ENCODE data around the gene MLLT10. TPM values are rescaled to one million over a fixed set of nuclear protein-coding genes. Genes with fewer than 3 reads are reported as not detected.

Gene MLLT10
- total RNA-seq, 1 donor from 2014 or later = 42.4 TPM

DNA sequence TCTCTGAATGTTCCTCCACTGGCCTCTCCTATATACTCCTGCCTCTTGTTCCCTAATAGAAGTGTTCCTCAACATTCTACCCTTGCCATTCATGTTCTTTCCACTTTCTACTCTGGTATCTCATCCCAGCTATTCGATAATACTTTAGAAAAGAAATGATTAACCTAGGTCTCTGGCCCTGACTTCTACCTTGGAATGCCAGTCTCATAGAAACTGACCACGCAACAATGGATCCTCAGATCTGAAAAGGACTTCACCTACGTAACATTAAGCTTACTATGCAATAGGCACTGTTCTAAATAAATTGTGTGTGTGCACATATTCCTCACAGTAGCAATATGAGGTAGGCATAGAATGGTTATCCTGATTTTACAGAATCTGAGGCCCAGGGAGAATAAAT, 235.0 kb downstream of the MLLT10 start:
- no peak for DNase-seq (ENCODE audit: low read depth in 2 of 2)

DNA sequence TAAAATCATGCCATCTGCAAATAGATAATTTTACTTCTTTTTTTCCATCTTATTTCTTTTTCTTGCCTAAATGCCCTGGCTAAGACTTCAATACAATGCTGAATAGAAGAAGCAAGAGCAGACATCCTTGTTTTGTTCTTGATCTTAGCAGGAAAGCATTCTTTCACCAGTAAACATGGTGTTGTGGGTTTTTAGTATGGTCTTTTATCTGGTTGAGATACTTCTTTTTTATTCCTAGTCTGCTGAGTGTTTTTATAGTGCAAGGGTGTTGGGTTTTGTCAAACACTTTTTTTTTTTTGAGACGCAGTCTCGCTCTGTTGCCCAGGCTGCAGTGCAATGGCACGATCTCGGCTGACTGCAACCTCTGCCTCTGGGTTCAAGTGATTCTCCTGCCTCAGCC, 237.2 kb downstream of the MLLT10 start:
- no peak for DNase-seq (ENCODE audit: low read depth in 2 of 2)

GRCh38 chr10:21776883-21777282, 242.9 kb downstream of the MLLT10 start:
- DNase-seq (ENCODE audit: low read depth in 2 of 2) = no peak

- no peak for DNase-seq (ENCODE audit: low read depth in 2 of 2)
Measured at GRCh38 chr10:21791276-21791675, 257.2 kb downstream of the MLLT10 start.

Other genes with a start within 250 kb of the MLLT10 start
- 1.9 and 3.8 TPM in 2 replicates for gene SKIDA1, start 8.6 kb upstream of the MLLT10 start, total RNA-seq

All from dermis microvascular lymphatic vessel endothelial cell (primary cell).